HepG2 (cell line): Measurements from ENCODE around the gene DPEP3. TPM values are rescaled to one million over a fixed set of nuclear protein-coding genes. Genes with fewer than 3 reads are reported as not detected.

Experiments
- ATF6 ChIP-seq: sonication (generic); formaldehyde crosslinking; conservative IDR thresholded peaks from 2 replicates; pipeline ENCODE4 v1.4.0; 2020; ENCODE audit warnings: missing genetic modification reagents
- CBX5 ChIP-seq: sonication (generic); formaldehyde crosslinking; IDR thresholded peaks from 2 replicates; pipeline ENCODE4 v1.4.0; 2020; ENCODE audit warnings: missing genetic modification reagents, borderline replicate concordance
- CENPBD1 ChIP-seq: sonication (generic); formaldehyde crosslinking; IDR thresholded peaks from 2 replicates; pipeline ENCODE4 v1.8.0; 2022; ENCODE audit warnings: missing genetic modification reagents, low read depth, mild to moderate bottlenecking, borderline replicate concordance
- CREB3 ChIP-seq: sonication (generic); formaldehyde crosslinking; IDR thresholded peaks from 2 replicates; pipeline ENCODE4 v1.5.0; 2020; ENCODE audit warnings: missing genetic modification reagents
- EHMT2 ChIP-seq: fragments of 200-600 bp; sonication (generic); IDR thresholded peaks from 2 replicates; pipeline ENCODE4 v1.7.0; 2017; ENCODE audit warnings: antibody characterized with exemption, low read depth, low read length, borderline replicate concordance
- GPN1 ChIP-seq: sonication (generic); formaldehyde crosslinking; IDR thresholded peaks from 2 replicates; pipeline ENCODE4 v1.5.1; 2020; ENCODE audit warnings: missing genetic modification reagents, borderline replicate concordance
- KDM6A ChIP-seq: IDR thresholded peaks from 2 replicates; pipeline ENCODE4 v1.6.1; 2016; ENCODE audit warnings: low read depth
- NR0B2 ChIP-seq: sonication (generic); formaldehyde crosslinking; IDR thresholded peaks from 2 replicates; pipeline ENCODE4 v1.4.0; 2020; ENCODE audit warnings: mild to moderate bottlenecking, missing genetic modification reagents
- POLR2AphosphoS5 ChIP-seq: IDR thresholded peaks from 2 replicates; pipeline ENCODE4 v1.6.1; 2012; ENCODE audit warnings: low read depth, low read length
- RBM39 ChIP-seq: fragments of 200-400 bp; formaldehyde crosslinking; IDR thresholded peaks from one replicate; pipeline ENCODE4 v1.6.1; 2018; ENCODE audit warnings: antibody characterized with exemption, mild to moderate bottlenecking, low read depth, low read length; ENCODE audit not compliant: poor library complexity, severe bottlenecking
- RFX3 ChIP-seq: IDR thresholded peaks from 2 replicates; pipeline ENCODE4 v1.6.1; 2016; ENCODE audit warnings: missing biosample characterization, missing genetic modification reagents
- SAFB2 ChIP-seq: sonication (generic); formaldehyde crosslinking; IDR thresholded peaks from 2 replicates; pipeline ENCODE4 v1.5.1; 2020; ENCODE audit warnings: missing genetic modification reagents, low read depth, mild to moderate bottlenecking, borderline replicate concordance
- SP140L ChIP-seq: sonication (generic); formaldehyde crosslinking; IDR thresholded peaks from 2 replicates; pipeline ENCODE4 v1.4.0; 2020; ENCODE audit warnings: missing genetic modification reagents, borderline replicate concordance
- ZFP36 ChIP-seq: fragments of 150-350 bp; IDR thresholded peaks from 2 replicates; pipeline ENCODE4 v1.6.1; 2018; ENCODE audit warnings: borderline replicate concordance, low read length, low read depth; ENCODE audit not compliant: partially characterized antibody
- ZMYM4 ChIP-seq: sonication (generic); formaldehyde crosslinking; IDR thresholded peaks from 2 replicates; pipeline ENCODE4 v1.8.1; 2023; ENCODE audit warnings: mild to moderate bottlenecking, missing genetic modification reagents
- ZNF362 ChIP-seq: sonication (generic); formaldehyde crosslinking; IDR thresholded peaks from 2 replicates; pipeline ENCODE4 v1.4.0; 2020; ENCODE audit warnings: missing genetic modification reagents, mild to moderate bottlenecking, borderline replicate concordance
- ZNF496 ChIP-seq: sonication (generic); formaldehyde crosslinking; IDR thresholded peaks from 2 replicates; pipeline ENCODE4 v1.8.1; 2023; ENCODE audit warnings: mild to moderate bottlenecking, moderate library complexity, missing genetic modification reagents; ENCODE audit not compliant: insufficient replicate concordance
- ZNF547 ChIP-seq: sonication (generic); formaldehyde crosslinking; IDR thresholded peaks from 2 replicates; pipeline ENCODE4 v1.5.1; 2020; ENCODE audit warnings: mild to moderate bottlenecking, missing genetic modification reagents
- ZNF749 ChIP-seq: sonication (generic); formaldehyde crosslinking; IDR thresholded peaks from 2 replicates; pipeline ENCODE4 v1.8.0; 2022; ENCODE audit warnings: mild to moderate bottlenecking, missing genetic modification reagents, moderate library complexity, borderline replicate concordance
- ZNF773 ChIP-seq: sonication (generic); formaldehyde crosslinking; IDR thresholded peaks from 2 replicates; pipeline ENCODE4 v1.4.0; 2020; ENCODE audit warnings: missing genetic modification reagents, borderline replicate concordance
- ZNF883 ChIP-seq: sonication (generic); formaldehyde crosslinking; IDR thresholded peaks from 2 replicates; pipeline ENCODE4 v1.5.1; 2020; ENCODE audit warnings: mild to moderate bottlenecking, missing genetic modification reagents; ENCODE audit errors: not compliant biosample characterization
- ZSCAN5A ChIP-seq: sonication (generic); formaldehyde crosslinking; IDR thresholded peaks from 2 replicates; pipeline ENCODE4 v1.8.0; 2022; ENCODE audit warnings: mild to moderate bottlenecking, missing genetic modification reagents, borderline replicate concordance
- ZSCAN9 ChIP-seq: IDR thresholded peaks from 2 replicates; pipeline ENCODE4 v1.6.1; 2016; ENCODE audit warnings: borderline replicate concordance
- polyA plus RNA-seq, 8 experiments: library from polyadenylated mRNA; depleted of rRNA in 3 of 8; stranded (reverse) in 7 of 8; unstranded in 1 of 8; fragments of >200 nt; fragmentation: Illumina TruSeq in 4 of 8; extraction: Trizol in 4 of 8; gene quantifications; 2 replicates each; pipeline versions ENCODE4 v1.2.1 to v1.2.3, GENCODE V29; 2011 to 2016; ENCODE audit warnings: low read depth in 4 of 8, missing spikeins in 1 of 8, mixed read lengths in 1 of 8; ENCODE audit not compliant: insufficient read depth in 1 of 8
- total RNA-seq, 5 experiments: library from RNA; depleted of rRNA; stranded (reverse); fragments of >200 nt; fragmentation: Illumina TruSeq; extraction: Trizol; gene quantifications; 2 replicates each; pipeline ENCODE4 v1.2.3, GENCODE V29; 2016; ENCODE audit warnings: low read depth in 1 of 5

Gene DPEP3
- total and polyA plus RNA-seq, 2 of the 13 experiments (the other 11 are each of a cell fraction or from before 2014, with no cell fraction given), result not detected

DNA sequence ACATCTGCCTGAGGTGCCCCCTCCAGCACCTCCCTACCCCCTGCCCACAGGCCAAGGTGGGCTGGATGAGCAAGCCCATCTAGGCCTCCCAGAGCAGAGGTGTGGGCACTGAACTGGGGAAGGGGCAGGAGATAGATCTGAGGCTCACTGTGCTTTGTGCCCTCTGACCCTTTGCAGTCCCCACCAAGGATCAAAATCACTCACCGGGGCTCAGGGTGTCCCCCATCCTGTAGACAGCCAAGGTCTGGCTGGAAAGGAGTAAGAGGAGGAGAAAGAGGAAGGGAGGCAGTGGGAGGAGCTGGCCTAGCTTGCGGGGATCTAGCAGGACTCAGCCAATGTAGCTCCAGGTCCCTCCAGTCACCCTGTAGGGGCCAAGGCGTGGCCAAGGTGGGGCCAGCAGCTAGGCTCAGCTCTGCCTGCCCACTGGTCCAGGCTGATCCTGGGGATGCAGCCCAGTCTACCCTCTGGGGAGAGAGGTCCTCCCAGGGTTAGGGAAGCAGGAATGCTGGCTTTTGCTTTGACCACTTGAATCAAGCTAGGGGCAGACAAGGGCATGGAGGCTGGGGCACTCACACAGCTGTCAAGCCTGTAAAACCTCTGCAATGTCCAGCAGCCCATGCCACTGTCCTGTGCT, 13.6 kb downstream of the DPEP3 start (continued):
- TF ChIP-seq GPN1 (CRISPR knock-in tag), result no peak
- no peak for TF ChIP-seq ZSCAN9
- TF ChIP-seq ATF6 (CRISPR knock-in tag), result no peak
- TF ChIP-seq SP140L (CRISPR knock-in tag), result no peak
- TF ChIP-seq ZNF749 (CRISPR knock-in tag), result no peak
- no peak for TF ChIP-seq ZFP36
- TF ChIP-seq ZNF496 (CRISPR knock-in tag), result no peak
- no peak for TF ChIP-seq NR0B2 (CRISPR knock-in tag)
- TF ChIP-seq CREB3 (CRISPR knock-in tag), result no peak
- no peak for TF ChIP-seq ZSCAN5A (CRISPR knock-in tag)
- no peak for TF ChIP-seq ZMYM4 (CRISPR knock-in tag)
- no peak for TF ChIP-seq ZNF547 (CRISPR knock-in tag)
- no peak for TF ChIP-seq ZNF883
- TF ChIP-seq KDM6A (CRISPR knock-in tag), result no peak
- TF ChIP-seq RBM39, result peak; percentile 19
- no peak for TF ChIP-seq ZNF773 (CRISPR knock-in tag)
- no peak for TF ChIP-seq EHMT2
- TF ChIP-seq ZNF362 (CRISPR knock-in tag), result no peak
- TF ChIP-seq SAFB2 (CRISPR knock-in tag), result 0 out of 2 replicates have a peak, but pooled peaks have one; percentile 76
- no peak for TF ChIP-seq RFX3
- TF ChIP-seq CENPBD1 (CRISPR knock-in tag), result no peak
- TF ChIP-seq POLR2AphosphoS5, result peak; percentile 40
- TF ChIP-seq CBX5 (CRISPR knock-in tag), result no peak; the same call in 1 of the 2 replicates
